HCT116 (cell line): ENCODE data around the gene ACSS1. TPM values are rescaled to one million over a fixed set of nuclear protein-coding genes. Genes with fewer than 3 reads are reported as not detected.

ENCODE experiments used
- ATAC-seq: fragments of 200-7000 bp; cut with Tn5 transposase; 2 replicates; pipeline ENCODE4 v1.9.1; 2020; ENCODE audit warnings: mild to moderate bottlenecking, moderate library complexity
- BruUV-seq: library from RNA; stranded (reverse); fragments of 400-500 nt; replicated peaks from 2 replicates; lab custom pipeline; 2021; lab: Mats Ljungman, UMichigan
- CTCF ChIA-PET: fragments of 300-600 bp; sonication (Branson Sonifier 250); formaldehyde crosslinking; loops from one replicate; lab custom pipeline; 2021; ENCODE audit warnings: antibody characterized with exemption; lab: Charles Lee
- POLR2A ChIA-PET: fragments of 300-600, 350-600 bp; sonication (Branson Sonifier 250); formaldehyde crosslinking; loops from one replicate; lab custom pipeline; 2021; ENCODE audit warnings: antibody characterized with exemption; lab: Charles Lee
- RAD21 ChIA-PET, 2 experiments: fragments of 300-600 bp; sonication (Branson Sonifier 250); formaldehyde crosslinking; loops; one replicate each; lab custom pipeline; 2023; ENCODE audit warnings: low total read pairs in 2 of 2; ENCODE audit not compliant: uncharacterized antibody in 2 of 2, unreplicated experiment in 2 of 2, low non-redundant PET in 1 of 2; lab: Charles Lee
- DNase-seq: peaks from one replicate; pipeline ENCODE4 v3.0.0-alpha.2; 2010; ENCODE audit warnings: low read depth, low spot score
- H2AFZ ChIP-seq: fragments of 200-600 bp; shearing (Covaris generic), sonication (generic); 2 replicates; pipeline ENCODE4 v1.6.1; 2017; ENCODE audit warnings: low read depth, mixed run types, mixed read lengths, antibody characterized with exemption, low read length; ENCODE audit not compliant: poor library complexity, severe bottlenecking
- H3K27ac ChIP-seq: 2 replicates; pipeline ENCODE4 v1.5.1; 2012; ENCODE audit warnings: low read depth, low read length
- H3K27me3 ChIP-seq: fragments of 200-600 bp; sonication (generic); 2 replicates; pipeline ENCODE4 v1.6.1; 2016; ENCODE audit warnings: mixed run types, low read length, mixed read lengths; ENCODE audit not compliant: insufficient read depth
- H3K36me3 ChIP-seq, 2 experiments: fragments of 200-500 bp in 1 of 2; fragments of 200-600 bp in 1 of 2; sonication (Bioruptor generic) in 1 of 2; sonication (generic) in 1 of 2; 2 replicates each; pipeline versions ENCODE4 v1.5.1 to v1.6.1; 2014 to 2016; ENCODE audit warnings: low read length in 2 of 2, inconsistent platforms in 1 of 2, mixed read lengths in 1 of 2, mixed run types in 1 of 2; ENCODE audit not compliant: insufficient read depth in 2 of 2, control insufficient read depth in 1 of 2
- H3K4me1 ChIP-seq, 2 experiments: fragments of 200-600 bp in 1 of 2; sonication (generic) in 1 of 2; 2 replicates each; pipeline versions ENCODE4 v1.5.1 to v1.6.1; 2012 to 2017; ENCODE audit warnings: low read length in 2 of 2, inconsistent platforms in 1 of 2, mild to moderate bottlenecking in 1 of 2, mixed read lengths in 1 of 2, mixed run types in 1 of 2, moderate library complexity in 1 of 2; ENCODE audit not compliant: insufficient read depth in 2 of 2, control insufficient read depth in 1 of 2
- H3K4me2 ChIP-seq: fragments of 200-600 bp; sonication (generic); 2 replicates; pipeline ENCODE4 v1.6.1; 2017; ENCODE audit warnings: mixed run types, low read length, mixed read lengths
- H3K4me3 ChIP-seq, 2 experiments: fragments of 200-600 bp in 1 of 2; sonication (generic) in 1 of 2; replicated peaks in 1 of 2; 2 replicates each; pipeline ENCODE4 v1.5.1; 2011 to 2016; ENCODE audit warnings: low read length in 2 of 2, control low read depth in 1 of 2, low read depth in 1 of 2, mild to moderate bottlenecking in 1 of 2, mixed read lengths in 1 of 2, mixed run types in 1 of 2
- H3K79me2 ChIP-seq: fragments of 200-600 bp; sonication (generic); 2 replicates; pipeline ENCODE4 v1.6.1; 2017; ENCODE audit warnings: mild to moderate bottlenecking, mixed run types, low read length, moderate library complexity, mixed read lengths; ENCODE audit not compliant: insufficient read depth
- H3K9ac ChIP-seq: fragments of 200-600 bp; sonication (generic); 2 replicates; pipeline ENCODE4 v1.6.1; 2016; ENCODE audit warnings: low read length, mixed read lengths
- H3K9me2 ChIP-seq: fragments of 200-600 bp; sonication (generic), shearing (Covaris generic); 2 replicates; pipeline ENCODE4 v1.6.1; 2017; ENCODE audit warnings: mixed run types, mild to moderate bottlenecking, moderate library complexity; ENCODE audit not compliant: insufficient read depth
- H3K9me3 ChIP-seq, 2 experiments: fragments of 200-500 bp in 1 of 2; fragments of 200-600 bp in 1 of 2; sonication (Bioruptor generic) in 1 of 2; sonication (generic) in 1 of 2; 2 replicates each; pipeline ENCODE4 v1.6.1; 2014 to 2017; ENCODE audit warnings: low read length in 2 of 2, mixed read lengths in 2 of 2, inconsistent platforms in 1 of 2, low read depth in 1 of 2, mild to moderate bottlenecking in 1 of 2, mixed run types in 1 of 2, moderate library complexity in 1 of 2; ENCODE audit not compliant: control insufficient read depth in 1 of 2, insufficient read depth in 1 of 2
- H4K20me1 ChIP-seq: fragments of 200-600 bp; sonication (generic), shearing (Covaris generic); 2 replicates; pipeline ENCODE4 v1.6.1; 2017; ENCODE audit warnings: mixed run types, mild to moderate bottlenecking, moderate library complexity; ENCODE audit not compliant: insufficient read depth
- ATF3 ChIP-seq: IDR thresholded peaks from 2 replicates; pipeline ENCODE4 v1.6.1; 2012
- EGR1 ChIP-seq: IDR thresholded peaks from 2 replicates; pipeline ENCODE4 v1.6.1; 2012; ENCODE audit warnings: low read depth
- ELF1 ChIP-seq: IDR thresholded peaks from 2 replicates; pipeline ENCODE4 v1.6.1; 2012; ENCODE audit warnings: low read depth, borderline replicate concordance
- EZH2phosphoT487 ChIP-seq: fragments of 200-600 bp; IDR thresholded peaks from 2 replicates; pipeline ENCODE4 v1.6.1; 2018; ENCODE audit warnings: antibody characterized with exemption, borderline replicate concordance
- FOSL1 ChIP-seq: IDR thresholded peaks from 2 replicates; pipeline ENCODE4 v1.6.1; 2012; ENCODE audit warnings: low read depth
- MAX ChIP-seq: IDR thresholded peaks from 2 replicates; pipeline ENCODE4 v1.6.1; 2012
- POLR2A ChIP-seq: IDR thresholded peaks from 2 replicates; pipeline ENCODE4 v1.7.0; 2011; ENCODE audit warnings: borderline replicate concordance; ENCODE audit not compliant: insufficient read depth, insufficient read length; ENCODE audit errors: extremely low read depth
- RAD21 ChIP-seq: IDR thresholded peaks from 2 replicates; pipeline ENCODE4 v1.6.1; 2012; ENCODE audit warnings: low read depth, mild to moderate bottlenecking
- REST ChIP-seq: IDR thresholded peaks from 2 replicates; pipeline ENCODE4 v1.6.1; 2012; ENCODE audit warnings: low read depth
- SIN3A ChIP-seq: IDR thresholded peaks from 2 replicates; pipeline ENCODE4 v1.6.1; 2012; ENCODE audit warnings: low read depth
- SP1 ChIP-seq: IDR thresholded peaks from 2 replicates; pipeline ENCODE4 v1.6.1; 2012; ENCODE audit warnings: low read depth
- SRF ChIP-seq: IDR thresholded peaks from 2 replicates; pipeline ENCODE4 v1.6.1; 2012; ENCODE audit warnings: low read depth
- TCF7L2 ChIP-seq: IDR thresholded peaks from 2 replicates; pipeline ENCODE4 v1.7.0; 2011; ENCODE audit warnings: borderline replicate concordance, inconsistent platforms; ENCODE audit not compliant: insufficient read depth, insufficient read length; ENCODE audit errors: extremely low read depth
- YY1 ChIP-seq: IDR thresholded peaks from 2 replicates; pipeline ENCODE4 v1.6.1; 2011; ENCODE audit warnings: low read length, low read depth, moderate library complexity, mild to moderate bottlenecking; ENCODE audit not compliant: insufficient replicate concordance; ENCODE audit errors: extremely low read depth
- ZBTB33 ChIP-seq: IDR thresholded peaks from 2 replicates; pipeline ENCODE4 v1.6.1; 2011; ENCODE audit warnings: mild to moderate bottlenecking, low read length, moderate library complexity; ENCODE audit not compliant: insufficient replicate concordance; ENCODE audit errors: extremely low read depth
- ZNF274 ChIP-seq: fragments of 200-500 bp; sonication (Bioruptor generic); IDR thresholded peaks from 2 replicates; pipeline ENCODE4 v1.6.1; 2014; ENCODE audit warnings: mild to moderate bottlenecking, low read depth, low read length, inconsistent platforms
- intact Hi-C: fragments of 100-400 bp; cut with micrococcal nuclease; formaldehyde crosslinking; loops from 2 replicates; pipeline ENCODE4 v1.10.0; 2022
- total RNA-seq: library from RNA; stranded (reverse); gene quantifications from one replicate; pipeline ENCODE4 v1.2.1, GENCODE V29; 2021; ENCODE audit not compliant: unreplicated experiment

ACSS1 gene
- total RNA-seq, 1 experiment from 2014 or later, result 0.27 TPM

GRCh38 chr20:25031241-25031640, 26.7 kb downstream of the ACSS1 start (continued):
- no peak for TF ChIP-seq REST

- CTCF ChIA-PET, result no interaction called here
- Histone ChIP-seq H3K9me3 (no peaks in the 10 kb centered on the region), H3K27ac (no peak overlapping the region), H3K9ac (no peak overlapping the region), H3K27me3 (no peaks in the 10 kb centered on the region), H3K36me3 (no peaks in the 10 kb centered on the region), H3K4me2 (no peak overlapping the region), H2AFZ (no peak overlapping the region), H3K4me3 (no peak overlapping the region), H3K79me2 (no peaks in the 10 kb centered on the region), H3K9me2 (0 out of 2 replicates have a peak, but pooled peaks cover 3% of the 10 kb centered on the region), H4K20me1 (no peaks in the 10 kb centered on the region), H3K4me1 (no peaks in the 10 kb centered on the region)
- RAD21 ChIA-PET, result no interaction called here
- intact Hi-C loops, result no loop called here
- DNase-seq, result no peak
- BruUV-seq, result no TSS peak
- POLR2A ChIA-PET, result no interaction called here
- no peak for ATAC-seq
- TF ChIP-seq TCF7L2, result no peak
- TF ChIP-seq MAX, result no peak
- no peak for TF ChIP-seq FOSL1
- no peak for TF ChIP-seq YY1
- TF ChIP-seq ATF3, result no peak
- no peak for TF ChIP-seq POLR2A
- no peak for TF ChIP-seq ZNF274
- TF ChIP-seq EZH2phosphoT487, result no peak
- TF ChIP-seq SIN3A, result no peak
- no peak for TF ChIP-seq RAD21
- no peak for TF ChIP-seq EGR1
- TF ChIP-seq SP1, result no peak
- TF ChIP-seq ZBTB33, result no peak
- TF ChIP-seq ELF1, result no peak
- TF ChIP-seq REST, result no peak
- no peak for TF ChIP-seq SRF
Observed at GRCh38 chr20:25030649-25031207, 27.2 kb downstream of the ACSS1 start.
